Measurements from ENCODE around the gene ACSL3. TPM values are rescaled to one million over a fixed set of nuclear protein-coding genes. Genes with fewer than 3 reads are reported as not detected.

Gene ACSL3
- total RNA-seq, 1 donor from 2014 or later: 74.0 TPM

GRCh38 chr2:222892761-222893160, 31.9 kb downstream of the ACSL3 start:
- H3K27me3 Mint-ChIP-seq (ENCODE audit: low read depth): no peaks in the 10 kb centered on the region
- H3K4me3 Mint-ChIP-seq (ENCODE audit: low read depth): no peak overlapping the region
- DNase-seq (ENCODE audit: low spot score): no peak
- no peak overlapping the region for H3K27ac Mint-ChIP-seq
- intact Hi-C loops (cut with micrococcal nuclease): no loop called here
- H3K36me3 Mint-ChIP-seq (ENCODE audit: low read depth): peaks cover 3% of the 10 kb centered on the region
- H3K9me3 Mint-ChIP-seq: no peaks in the 10 kb centered on the region
- peaks cover 4% of the 10 kb centered on the region for H3K4me1 Mint-ChIP-seq (ENCODE audit: low read depth)

- intact Hi-C loops (cut with micrococcal nuclease): no loop called here
- Mint-ChIP-seq H3K4me3 (ENCODE audit: low read depth) (no peak overlapping the region), H3K9me3 (no peaks in the 10 kb centered on the region), H3K27me3 (ENCODE audit: low read depth) (no peaks in the 10 kb centered on the region), H3K36me3 (ENCODE audit: low read depth) (no peaks in the 10 kb centered on the region), H3K4me1 (ENCODE audit: low read depth) (peaks cover 7% of the 10 kb centered on the region), H3K27ac (no peak overlapping the region)
- DNase-seq (ENCODE audit: low spot score): no peak
Measured at GRCh38 chr2:222893716-222894115, 32.9 kb downstream of the ACSL3 start.

- Mint-ChIP-seq H3K4me1 (ENCODE audit: low read depth) (peaks cover 11% of the 10 kb centered on the region), H3K27ac (no peak overlapping the region), H3K9me3 (no peaks in the 10 kb centered on the region), H3K4me3 (ENCODE audit: low read depth) (no peak overlapping the region), H3K27me3 (ENCODE audit: low read depth) (no peaks in the 10 kb centered on the region), H3K36me3 (ENCODE audit: low read depth) (no peaks in the 10 kb centered on the region)
- DNase-seq (ENCODE audit: low spot score): no peak
- intact Hi-C loops (cut with micrococcal nuclease): no loop called here
Measured at GRCh38 chr2:222895144-222895543, 34.3 kb downstream of the ACSL3 start.

- intact Hi-C loops (cut with micrococcal nuclease): no loop called here
- no peaks in the 10 kb centered on the region for H3K27me3 Mint-ChIP-seq (ENCODE audit: low read depth)
- H3K27ac Mint-ChIP-seq: no peak overlapping the region
- no peak for DNase-seq (ENCODE audit: low spot score)
- H3K4me3 Mint-ChIP-seq (ENCODE audit: low read depth): no peak overlapping the region
- H3K9me3 Mint-ChIP-seq: no peaks in the 10 kb centered on the region
- peaks cover 6% of the 10 kb centered on the region for H3K36me3 Mint-ChIP-seq (ENCODE audit: low read depth)
- peaks cover 18% of the 10 kb centered on the region for H3K4me1 Mint-ChIP-seq (ENCODE audit: low read depth)
Measured at GRCh38 chr2:222897898-222898297, 37.1 kb downstream of the ACSL3 start.

- Mint-ChIP-seq H3K36me3 (ENCODE audit: low read depth) (peaks cover 11% of the 10 kb centered on the region), H3K4me1 (ENCODE audit: low read depth) (peaks cover 20% of the 10 kb centered on the region), H3K27ac (no peak overlapping the region), H3K4me3 (ENCODE audit: low read depth) (no peak overlapping the region), H3K9me3 (no peaks in the 10 kb centered on the region), H3K27me3 (ENCODE audit: low read depth) (no peaks in the 10 kb centered on the region)
- intact Hi-C loops (cut with micrococcal nuclease): loop anchor here (5.0 kb wide), 2 partner anchors 37 to 87 kb away; partner anchors contain the start of gene ACSL3
- no peak for DNase-seq (ENCODE audit: low spot score)
Measured at GRCh38 chr2:222899413-222900181, 38.8 kb downstream of the ACSL3 start.

- Mint-ChIP-seq H3K27ac (no peak overlapping the region), H3K4me3 (ENCODE audit: low read depth) (no peak overlapping the region)
- intact Hi-C loops (cut with micrococcal nuclease): loop anchor here (5.0 kb wide), 2 partner anchors 38 to 88 kb away; partner anchors contain the start of gene ACSL3
Measured at GRCh38 chr2:222900354-222900753, 39.5 kb downstream of the ACSL3 start.

GRCh38 chr2:222902660-222903059, 41.8 kb downstream of the ACSL3 start:
- intact Hi-C loops (cut with micrococcal nuclease): loop anchor here (1.0 to 5.0 kb wide), 5 partner anchors 40 to 212 kb away; partner anchors contain the start of gene ACSL3
- DNase-seq (ENCODE audit: low spot score): no peak
- Mint-ChIP-seq H3K36me3 (ENCODE audit: low read depth) (peaks cover 14% of the 10 kb centered on the region), H3K4me1 (ENCODE audit: low read depth) (peaks cover 21% of the 10 kb centered on the region), H3K27me3 (ENCODE audit: low read depth) (no peaks in the 10 kb centered on the region), H3K9me3 (no peaks in the 10 kb centered on the region), H3K27ac (no peak overlapping the region), H3K4me3 (ENCODE audit: low read depth) (no peak overlapping the region)

More at GRCh38 chr2:222900354-222900753, 39.5 kb downstream of the ACSL3 start:
- peaks cover 13% of the 10 kb centered on the region for H3K36me3 Mint-ChIP-seq (ENCODE audit: low read depth)
- DNase-seq (ENCODE audit: low spot score): no peak
- H3K4me1 Mint-ChIP-seq (ENCODE audit: low read depth): peaks cover 20% of the 10 kb centered on the region
- no peaks in the 10 kb centered on the region for H3K9me3 Mint-ChIP-seq
- H3K27me3 Mint-ChIP-seq (ENCODE audit: low read depth): no peaks in the 10 kb centered on the region

- Mint-ChIP-seq H3K27ac (no peak overlapping the region), H3K27me3 (ENCODE audit: low read depth) (no peaks in the 10 kb centered on the region), H3K4me3 (ENCODE audit: low read depth) (no peak overlapping the region), H3K36me3 (ENCODE audit: low read depth) (peaks cover 22% of the 10 kb centered on the region), H3K4me1 (ENCODE audit: low read depth) (peaks cover 26% of the 10 kb centered on the region), H3K9me3 (no peaks in the 10 kb centered on the region)
- DNase-seq (ENCODE audit: low spot score): no peak
- intact Hi-C loops (cut with micrococcal nuclease): loop anchor here (1.0 to 5.0 kb wide), 5 partner anchors 41 to 213 kb away; partner anchors contain the start of gene ACSL3
Measured at GRCh38 chr2:222903234-222904220, 42.7 kb downstream of the ACSL3 start.

- DNase-seq (ENCODE audit: low spot score): no peak
- Mint-ChIP-seq H3K4me3 (ENCODE audit: low read depth) (no peak overlapping the region), H3K9me3 (no peaks in the 10 kb centered on the region), H3K27ac (no peak overlapping the region), H3K4me1 (ENCODE audit: low read depth) (peaks cover 29% of the 10 kb centered on the region), H3K27me3 (ENCODE audit: low read depth) (no peaks in the 10 kb centered on the region), H3K36me3 (ENCODE audit: low read depth) (peaks cover 31% of the 10 kb centered on the region)
- intact Hi-C loops (cut with micrococcal nuclease): loop anchor here (5.0 kb wide), 2 partner anchors 42 to 92 kb away; partner anchors contain the start of gene ACSL3
Measured at GRCh38 chr2:222904557-222905258, 43.9 kb downstream of the ACSL3 start.

- intact Hi-C loops (cut with micrococcal nuclease): no loop called here
- no peak for DNase-seq (ENCODE audit: low spot score)
- no peaks in the 10 kb centered on the region for H3K27me3 Mint-ChIP-seq (ENCODE audit: low read depth)
- no peak overlapping the region for H3K27ac Mint-ChIP-seq
- H3K9me3 Mint-ChIP-seq: no peaks in the 10 kb centered on the region
- peaks cover 26% of the 10 kb centered on the region for H3K4me1 Mint-ChIP-seq (ENCODE audit: low read depth)
- no peak overlapping the region for H3K4me3 Mint-ChIP-seq (ENCODE audit: low read depth)
- H3K36me3 Mint-ChIP-seq (ENCODE audit: low read depth): peaks cover 45% of the 10 kb centered on the region
Measured at GRCh38 chr2:222907048-222907447, 46.2 kb downstream of the ACSL3 start.

GRCh38 chr2:222907790-222908441, 47.1 kb downstream of the ACSL3 start:
- Mint-ChIP-seq H3K4me1 (ENCODE audit: low read depth) (peaks cover 26% of the 10 kb centered on the region), H3K4me3 (ENCODE audit: low read depth) (no peak overlapping the region), H3K9me3 (no peaks in the 10 kb centered on the region), H3K36me3 (ENCODE audit: low read depth) (peaks cover 45% of the 10 kb centered on the region), H3K27ac (no peak overlapping the region), H3K27me3 (ENCODE audit: low read depth) (no peaks in the 10 kb centered on the region)
- DNase-seq (ENCODE audit: low spot score): no peak
- intact Hi-C loops (cut with micrococcal nuclease): no loop called here

GRCh38 chr2:222909286-222909685, 48.5 kb downstream of the ACSL3 start:
- Mint-ChIP-seq H3K27me3 (ENCODE audit: low read depth) (no peaks in the 10 kb centered on the region), H3K4me3 (ENCODE audit: low read depth) (no peak overlapping the region), H3K4me1 (ENCODE audit: low read depth) (peaks cover 32% of the 10 kb centered on the region), H3K27ac (no peak overlapping the region), H3K9me3 (no peaks in the 10 kb centered on the region), H3K36me3 (ENCODE audit: low read depth) (peaks cover 41% of the 10 kb centered on the region)
- intact Hi-C loops (cut with micrococcal nuclease): no loop called here
- DNase-seq (ENCODE audit: low spot score): no peak
